AG09309 (cell line): ENCODE data around the gene BRD7.

Source experiments
- DNase-seq: peaks from one replicate; pipeline ENCODE4 v3.0.0-alpha.2; 2010; ENCODE audit warnings: low read depth
- H3K4me3 ChIP-seq: 2 replicates; pipeline ENCODE4 v1.5.1; 2011; ENCODE audit warnings: mild to moderate bottlenecking, low read depth, low read length, moderate library complexity; ENCODE audit not compliant: control insufficient read depth
- TF ChIP-seq, protein P1 (sequence below): IDR thresholded peaks from 2 replicates; pipeline ENCODE4 v1.5.1; 2011; ENCODE audit warnings: mild to moderate bottlenecking, low read depth, low read length, inconsistent platforms; ENCODE audit not compliant: insufficient read depth, control insufficient read depth; ENCODE audit errors: missing control alignments

The BRD7 gene

DNA sequence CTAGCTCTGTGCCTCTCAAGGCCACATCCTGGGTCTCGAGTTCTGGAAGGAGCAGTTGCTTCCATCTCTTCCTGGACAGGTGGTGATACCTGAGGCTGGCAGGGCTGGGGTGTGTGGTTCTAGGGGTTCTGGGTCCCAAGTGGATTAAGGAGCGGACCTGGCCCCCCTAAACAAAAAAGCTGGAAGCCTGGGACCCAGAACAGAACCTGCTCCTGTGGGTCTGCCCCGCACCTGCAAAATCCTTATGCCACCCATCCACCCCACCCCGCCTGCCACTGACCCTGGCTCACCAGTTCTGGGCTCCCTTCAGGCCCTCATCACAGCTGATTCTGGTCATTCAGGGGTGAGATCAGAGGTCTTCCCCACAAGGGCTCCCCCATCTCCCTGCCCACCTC lies 57.7 kb downstream of the BRD7 start:
- DNase-seq: no peak
- H3K4me3 ChIP-seq: no peak overlapping the region
- TF ChIP-seq, protein P1, sequence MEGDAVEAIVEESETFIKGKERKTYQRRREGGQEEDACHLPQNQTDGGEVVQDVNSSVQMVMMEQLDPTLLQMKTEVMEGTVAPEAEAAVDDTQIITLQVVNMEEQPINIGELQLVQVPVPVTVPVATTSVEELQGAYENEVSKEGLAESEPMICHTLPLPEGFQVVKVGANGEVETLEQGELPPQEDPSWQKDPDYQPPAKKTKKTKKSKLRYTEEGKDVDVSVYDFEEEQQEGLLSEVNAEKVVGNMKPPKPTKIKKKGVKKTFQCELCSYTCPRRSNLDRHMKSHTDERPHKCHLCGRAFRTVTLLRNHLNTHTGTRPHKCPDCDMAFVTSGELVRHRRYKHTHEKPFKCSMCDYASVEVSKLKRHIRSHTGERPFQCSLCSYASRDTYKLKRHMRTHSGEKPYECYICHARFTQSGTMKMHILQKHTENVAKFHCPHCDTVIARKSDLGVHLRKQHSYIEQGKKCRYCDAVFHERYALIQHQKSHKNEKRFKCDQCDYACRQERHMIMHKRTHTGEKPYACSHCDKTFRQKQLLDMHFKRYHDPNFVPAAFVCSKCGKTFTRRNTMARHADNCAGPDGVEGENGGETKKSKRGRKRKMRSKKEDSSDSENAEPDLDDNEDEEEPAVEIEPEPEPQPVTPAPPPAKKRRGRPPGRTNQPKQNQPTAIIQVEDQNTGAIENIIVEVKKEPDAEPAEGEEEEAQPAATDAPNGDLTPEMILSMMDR: no peak

DNA sequence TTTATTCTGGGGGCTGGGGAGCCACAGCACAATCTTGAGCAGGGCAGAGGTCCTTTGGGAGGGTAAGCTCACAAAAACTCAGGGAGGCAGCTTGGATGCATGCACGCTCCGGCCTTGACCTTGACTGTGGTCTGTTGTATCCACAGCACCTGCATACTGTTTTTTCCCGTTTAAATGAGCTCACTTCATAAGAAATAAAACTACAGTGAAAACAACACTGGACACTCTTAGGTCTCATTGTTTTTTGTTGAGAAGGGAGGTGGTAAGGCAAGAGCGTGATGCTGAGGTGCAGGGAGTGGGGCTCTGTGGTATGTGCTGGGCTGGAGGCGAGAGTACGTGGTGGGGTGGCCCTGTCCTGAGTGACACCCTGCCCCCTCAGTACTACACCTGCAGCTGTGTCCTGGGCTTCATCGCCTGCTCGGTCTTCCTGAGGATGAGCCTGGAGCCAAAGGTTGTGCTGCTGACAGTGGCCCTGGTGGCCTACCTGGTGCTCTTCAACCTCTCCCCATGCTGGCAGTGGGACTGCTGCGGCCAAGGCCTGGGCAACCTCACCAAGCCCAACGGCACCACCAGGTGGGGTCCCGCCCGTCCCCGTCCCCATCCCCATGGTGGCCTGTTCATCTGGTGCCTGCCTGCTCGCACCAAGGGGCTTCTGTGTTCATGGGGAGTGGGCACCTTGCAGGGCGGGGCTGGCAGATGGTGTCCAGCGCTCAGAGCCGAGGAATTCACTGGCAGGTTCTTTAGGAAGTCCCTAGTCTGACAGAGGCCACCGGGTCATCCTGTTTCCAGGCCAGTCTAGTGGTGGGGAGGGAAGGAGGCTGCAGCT lies 58.3 kb downstream of the BRD7 start:
- DNase-seq: no peak
- no peak overlapping the region for H3K4me3 ChIP-seq
- TF ChIP-seq, protein P1: no peak

DNA sequence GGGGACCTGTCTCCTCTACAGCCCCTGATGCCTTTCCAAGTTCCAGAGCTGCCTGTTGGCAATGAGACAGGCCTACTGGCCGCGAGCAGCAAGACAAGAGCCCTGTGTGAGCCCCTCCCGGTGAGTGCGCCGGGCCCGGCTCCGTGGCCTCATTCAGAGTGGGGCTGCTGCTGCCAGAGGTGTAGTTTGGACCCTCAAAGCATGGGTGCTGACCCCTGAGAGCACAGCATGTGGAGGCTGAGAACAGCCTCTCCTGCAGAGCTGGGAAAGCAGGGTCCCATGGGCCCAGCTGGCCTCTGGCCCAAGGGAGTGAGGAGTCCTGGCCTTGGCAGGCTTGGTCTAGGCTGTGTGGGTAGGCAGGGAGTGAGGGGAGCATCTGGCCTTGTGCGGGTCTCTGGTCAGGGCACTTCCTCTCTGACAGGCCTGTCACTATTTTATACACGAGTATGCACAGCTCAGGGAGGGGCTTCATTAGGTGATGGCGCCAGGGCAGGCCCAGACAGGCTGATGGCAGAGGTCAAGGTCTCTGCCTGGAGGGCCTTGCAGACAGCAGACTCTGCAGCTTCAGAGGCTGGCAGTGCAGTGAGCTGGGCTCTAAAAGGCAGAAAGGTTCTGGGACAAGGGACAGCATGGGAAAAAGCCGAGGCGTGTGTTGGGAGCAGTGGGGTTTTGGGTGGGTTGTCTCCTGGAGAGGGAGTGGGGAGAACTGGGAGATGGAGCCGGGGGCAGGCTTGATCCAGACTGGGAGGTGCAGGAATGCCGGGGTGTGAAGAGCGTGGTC lies 59.1 kb downstream of the BRD7 start:
- DNase-seq: no peak
- TF ChIP-seq, protein P1: no peak
- no peak overlapping the region for H3K4me3 ChIP-seq

DNA sequence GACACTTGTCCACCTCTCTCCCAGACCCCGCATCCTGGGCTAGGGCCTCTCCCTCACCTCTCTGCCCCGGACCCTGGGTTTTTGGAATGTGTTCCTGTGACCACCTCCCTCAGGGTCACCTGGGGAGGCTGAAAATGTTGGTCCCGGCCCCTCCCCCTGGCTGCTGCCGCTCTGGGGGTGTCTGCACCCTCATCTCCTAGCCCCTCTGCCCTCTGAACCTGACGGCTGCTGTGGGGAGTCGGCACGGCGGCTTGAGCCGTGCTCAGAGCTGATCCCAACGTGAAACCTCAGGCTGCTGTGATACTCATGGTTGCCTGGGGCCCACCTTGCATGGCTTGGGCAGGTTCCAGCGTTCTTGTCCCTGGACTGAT lies 59.6 kb downstream of the BRD7 start:
- H3K4me3 ChIP-seq: no peak overlapping the region
- DNase-seq: no peak
- TF ChIP-seq, protein P1: no peak

DNA sequence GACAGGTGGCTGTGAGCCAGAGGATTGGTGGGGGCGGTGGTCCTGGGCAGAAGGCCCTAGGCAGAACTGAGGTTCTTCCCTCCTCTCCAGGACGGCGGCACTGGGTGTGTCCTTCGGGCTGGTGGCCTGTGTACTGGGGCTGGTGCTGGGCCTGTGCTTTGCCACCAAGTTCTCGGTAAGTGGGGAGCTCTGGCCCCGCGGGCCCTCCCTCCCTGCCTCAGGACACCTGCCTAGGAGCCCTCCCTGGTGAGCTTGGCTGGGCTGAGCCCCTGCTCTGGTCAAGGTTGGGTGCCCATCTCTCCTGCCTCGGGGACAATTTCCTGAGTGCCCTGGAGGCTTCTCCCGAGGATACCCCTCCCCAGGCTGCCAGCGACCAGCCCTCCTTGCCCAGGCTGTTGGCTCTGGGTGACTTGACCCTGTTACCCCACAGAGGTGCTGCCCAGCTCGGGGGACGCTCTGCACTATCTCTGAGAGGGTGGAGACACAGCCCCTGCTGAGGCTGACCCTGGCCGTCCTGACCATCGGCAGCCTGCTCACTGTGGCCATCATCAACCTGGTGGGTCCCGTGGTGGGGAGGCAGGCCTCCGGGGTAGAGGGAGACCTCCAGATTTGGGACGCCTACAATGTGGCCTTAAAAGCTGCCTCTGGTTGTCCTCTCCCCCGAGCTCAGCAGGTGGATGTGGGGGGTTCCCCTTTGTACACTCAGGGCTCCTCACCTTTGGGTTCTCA lies 60.4 kb downstream of the BRD7 start:
- no peak overlapping the region for H3K4me3 ChIP-seq
- no peak for DNase-seq
- TF ChIP-seq, protein P1: no peak

DNA sequence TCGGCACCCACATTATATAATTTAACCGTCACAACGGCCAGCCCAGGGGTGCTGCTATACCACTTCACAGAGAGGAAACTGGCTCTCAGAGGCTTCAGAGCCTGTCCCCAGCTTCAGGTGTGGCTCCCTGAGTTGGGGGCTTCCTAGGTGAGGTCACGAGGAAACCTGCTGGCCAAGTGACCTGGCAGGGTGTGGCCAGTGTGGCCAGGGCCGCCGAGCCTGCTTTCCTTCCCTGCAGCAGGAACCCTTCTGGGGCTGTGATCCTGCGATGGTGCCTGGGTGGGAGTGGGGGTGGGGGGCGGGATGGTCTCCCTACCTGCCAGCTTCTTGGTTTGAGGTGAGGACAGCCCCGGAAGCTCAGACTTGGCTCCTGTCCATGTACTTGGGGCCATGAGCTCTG lies 62.5 kb downstream of the BRD7 start:
- TF ChIP-seq, protein P1: no peak
- DNase-seq: no peak
- no peak overlapping the region for H3K4me3 ChIP-seq
